Glutamatergic neuron (in vitro differentiated cells): ENCODE results near the gene UGT1A5. TPM values are rescaled to one million over a fixed set of nuclear protein-coding genes. Genes with fewer than 3 reads are reported as not detected.

Source experiments
- DNase-seq: peaks from one replicate; pipeline ENCODE4 v3.0.0; 2022
- H3K27ac Mint-ChIP-seq: one replicate; pipeline ENCODE4 v1.8.0; 2020; ENCODE audit warnings: mild to moderate bottlenecking, mixed read lengths, inconsistent platforms; ENCODE audit not compliant: unreplicated experiment
- H3K27me3 Mint-ChIP-seq: one replicate; pipeline ENCODE4 v1.8.0; 2020; ENCODE audit warnings: mild to moderate bottlenecking, moderate library complexity, mixed read lengths, inconsistent platforms; ENCODE audit not compliant: unreplicated experiment
- H3K36me3 Mint-ChIP-seq: one replicate; pipeline ENCODE4 v1.8.0; 2020; ENCODE audit warnings: mild to moderate bottlenecking, mixed read lengths, inconsistent platforms; ENCODE audit not compliant: unreplicated experiment
- H3K4me1 Mint-ChIP-seq: one replicate; pipeline ENCODE4 v1.8.0; 2020; ENCODE audit warnings: mild to moderate bottlenecking, low read depth, mixed read lengths, inconsistent platforms; ENCODE audit not compliant: unreplicated experiment
- H3K4me3 Mint-ChIP-seq: one replicate; pipeline ENCODE4 v1.8.0; 2020; ENCODE audit warnings: mild to moderate bottlenecking, mixed read lengths, inconsistent platforms; ENCODE audit not compliant: unreplicated experiment
- H3K9me3 Mint-ChIP-seq: one replicate; pipeline ENCODE4 v1.8.0; 2020; ENCODE audit warnings: mild to moderate bottlenecking, moderate library complexity, mixed read lengths, inconsistent platforms; ENCODE audit not compliant: unreplicated experiment
- CTCF ChIP-seq: fragments of 200-600 bp; sonication (generic); IDR thresholded peaks from one replicate; pipeline ENCODE4 v1.5.0; 2021; ENCODE audit not compliant: partially characterized antibody, unreplicated experiment
- total RNA-seq: library from RNA; stranded (reverse); fragmentation: NEBNext Ultra II Directional; extraction: Animal tissue kit (Norgen Biotek cat#: 25700); gene quantifications from one replicate; pipeline ENCODE4 v1.2.1, GENCODE V29; 2021; ENCODE audit not compliant: unreplicated experiment

UGT1A5 gene
- total RNA-seq, 1 donor from 2014 or later: not detected

GRCh38 chr2:233688341-233688740 is 24.4 kb upstream of the UGT1A5 start:
- no peak overlapping the region for H3K4me3 Mint-ChIP-seq
- H3K4me1 Mint-ChIP-seq: no peaks in the 10 kb centered on the region
- H3K36me3 Mint-ChIP-seq: no peaks in the 10 kb centered on the region
- no peak for DNase-seq
- H3K27me3 Mint-ChIP-seq: no peaks in the 10 kb centered on the region
- no peak overlapping the region for H3K27ac Mint-ChIP-seq
- no peak for TF ChIP-seq CTCF
- H3K9me3 Mint-ChIP-seq: peaks cover 4% of the 10 kb centered on the region

- Mint-ChIP-seq H3K9me3 (peaks cover 4% of the 10 kb centered on the region), H3K4me3 (no peak overlapping the region), H3K36me3 (no peaks in the 10 kb centered on the region), H3K27ac (no peak overlapping the region), H3K4me1 (no peaks in the 10 kb centered on the region), H3K27me3 (no peaks in the 10 kb centered on the region)
- TF ChIP-seq CTCF: no peak
- DNase-seq: no peak
Observed at GRCh38 chr2:233689031-233689430, 23.7 kb upstream of the UGT1A5 start.

GRCh38 chr2:233689501-233689900 is 23.2 kb upstream of the UGT1A5 start:
- Mint-ChIP-seq H3K4me3 (no peak overlapping the region), H3K27me3 (no peaks in the 10 kb centered on the region), H3K4me1 (no peaks in the 10 kb centered on the region), H3K36me3 (no peaks in the 10 kb centered on the region), H3K27ac (no peak overlapping the region), H3K9me3 (peaks cover 4% of the 10 kb centered on the region)
- DNase-seq: no peak
- TF ChIP-seq CTCF: no peak

GRCh38 chr2:233690444-233690843 is 22.3 kb upstream of the UGT1A5 start:
- Mint-ChIP-seq H3K4me3 (no peak overlapping the region), H3K27me3 (no peaks in the 10 kb centered on the region), H3K9me3 (peaks cover 4% of the 10 kb centered on the region), H3K36me3 (no peaks in the 10 kb centered on the region), H3K27ac (no peak overlapping the region), H3K4me1 (no peaks in the 10 kb centered on the region)
- no peak for TF ChIP-seq CTCF
- no peak for DNase-seq

GRCh38 chr2:233691443-233692433 is 21.0 kb upstream of the UGT1A5 start:
- no peaks in the 10 kb centered on the region for H3K4me1 Mint-ChIP-seq
- TF ChIP-seq CTCF: no peak
- H3K27me3 Mint-ChIP-seq: no peaks in the 10 kb centered on the region
- no peak overlapping the region for H3K4me3 Mint-ChIP-seq
- DNase-seq: no peak
- no peaks in the 10 kb centered on the region for H3K36me3 Mint-ChIP-seq
- H3K9me3 Mint-ChIP-seq: peaks cover 4% of the 10 kb centered on the region
- no peak overlapping the region for H3K27ac Mint-ChIP-seq
